Liver (tissue), 9 donors: Measurements from ENCODE around the gene ZNF546. TPM values are rescaled to one million over a fixed set of nuclear protein-coding genes. Genes with fewer than 3 reads are reported as not detected.

Source experiments
- DNase-seq: peaks from one replicate; pipeline ENCODE4 v3.0.0-alpha.2; 2017; ENCODE audit warnings: low spot score
- H3K27ac ChIP-seq, 2 donors: one replicate each; pipeline ENCODE4 v1.7.0; 2013; ENCODE audit warnings: inconsistent platforms in 2 of 2, low read length in 2 of 2, control low read depth in 1 of 2, low read depth in 1 of 2, mild to moderate bottlenecking in 1 of 2
- H3K27me3 ChIP-seq, 4 donors: one replicate each; pipeline versions ENCODE4 v1.6.1 to v1.7.0; 2013; ENCODE audit warnings: low read length in 3 of 4, inconsistent platforms in 1 of 4, mild to moderate bottlenecking in 1 of 4, moderate library complexity in 1 of 4; ENCODE audit not compliant: control insufficient read depth in 4 of 4, insufficient read depth in 4 of 4
- H3K36me3 ChIP-seq, 4 donors: one replicate each; pipeline versions ENCODE4 v1.6.1 to v1.7.0; 2013; ENCODE audit warnings: low read length in 3 of 4, mild to moderate bottlenecking in 3 of 4, low read depth in 1 of 4, moderate library complexity in 1 of 4; ENCODE audit not compliant: control insufficient read depth in 4 of 4, insufficient read depth in 3 of 4
- H3K4me1 ChIP-seq, 4 donors: one replicate each; pipeline versions ENCODE4 v1.6.1 to v1.7.0; 2013; ENCODE audit warnings: low read length in 3 of 4, mild to moderate bottlenecking in 3 of 4, moderate library complexity in 1 of 4; ENCODE audit not compliant: control insufficient read depth in 4 of 4, insufficient read depth in 4 of 4
- H3K4me3 ChIP-seq, 3 donors: one replicate each; pipeline versions ENCODE4 v1.6.1 to v1.7.0; 2013; ENCODE audit warnings: low read length in 3 of 3, control low read depth in 1 of 3, low read depth in 1 of 3, mild to moderate bottlenecking in 1 of 3
- H3K9ac ChIP-seq, 2 donors: one replicate each; pipeline ENCODE4 v1.7.0; 2013; ENCODE audit warnings: low read length in 2 of 2, mild to moderate bottlenecking in 2 of 2, moderate library complexity in 2 of 2, control low read depth in 1 of 2, low read depth in 1 of 2
- H3K9me3 ChIP-seq, 4 donors: one replicate each; pipeline versions ENCODE4 v1.6.1 to v1.7.0; 2013; ENCODE audit warnings: low read length in 3 of 4; ENCODE audit not compliant: control insufficient read depth in 4 of 4
- FOXA1 ChIP-seq: IDR thresholded peaks from 2 replicates; pipeline ENCODE4 v1.6.1; 2016; ENCODE audit warnings: antibody characterized with exemption
- FOXA2 ChIP-seq: IDR thresholded peaks from 2 replicates; pipeline ENCODE4 v1.6.1; 2016; ENCODE audit warnings: antibody characterized with exemption
- GABPA ChIP-seq, 2 donors: IDR thresholded peaks in 1 of 2; conservative IDR thresholded peaks in 1 of 2; 2 replicates each; pipeline ENCODE4 v1.6.1; 2016; ENCODE audit warnings: antibody characterized with exemption in 2 of 2, mild to moderate bottlenecking in 1 of 2, moderate library complexity in 1 of 2
- HNF4G ChIP-seq: IDR thresholded peaks from 2 replicates; pipeline ENCODE4 v1.6.1; 2016; ENCODE audit warnings: antibody characterized with exemption
- JUND ChIP-seq, 2 donors: IDR thresholded peaks; 2 replicates each; pipeline ENCODE4 v1.6.1; 2016; ENCODE audit warnings: antibody characterized with exemption in 2 of 2
- NR2F2 ChIP-seq: IDR thresholded peaks from 2 replicates; pipeline ENCODE4 v1.6.1; 2016; ENCODE audit warnings: antibody characterized with exemption
- RAD21 ChIP-seq, 2 donors: IDR thresholded peaks; 2 replicates each; pipeline ENCODE4 v1.6.1; 2016; ENCODE audit warnings: antibody characterized with exemption in 2 of 2, mild to moderate bottlenecking in 2 of 2
- RXRA ChIP-seq, 2 donors: IDR thresholded peaks; 2 replicates each; pipeline ENCODE4 v1.6.1; 2017 to 2018; ENCODE audit warnings: antibody characterized with exemption in 2 of 2, mild to moderate bottlenecking in 1 of 2
- TAF1 ChIP-seq: conservative IDR thresholded peaks from 2 replicates; pipeline ENCODE4 v1.6.1; 2016; ENCODE audit warnings: antibody characterized with exemption, mild to moderate bottlenecking
- YY1 ChIP-seq: IDR thresholded peaks from 2 replicates; pipeline ENCODE4 v1.6.1; 2016; ENCODE audit warnings: antibody characterized with exemption, mild to moderate bottlenecking
- WGBS: extraction: QIAGEN DNeasy Blood & Tissue Kit; methylation state at CpG from one replicate; pipeline ENCODE4 v1.1.7; 2013; 5-methylcytosine and 5-hydroxymethylcytosine counted together
- polyA plus RNA-seq, 2 donors: library from polyadenylated mRNA; stranded (reverse) in 1 of 2; unstranded in 1 of 2; fragments of 200-250 nt in 1 of 2; fragments of >200 nt in 1 of 2; fragmentation: Nextera tagmentation in 1 of 2; extraction: Ambion mirVana in 1 of 2; gene quantifications; one replicate each; pipeline versions ENCODE4 v1.2.1 to v1.2.3, GENCODE V29; 2013 to 2015
- total RNA-seq, 2 donors: library from RNA; depleted of rRNA; stranded (reverse); fragments of >200 nt; gene quantifications; one replicate each; pipeline ENCODE4 v1.2.3, GENCODE V29; 2014
- TF ChIP-seq, protein P1 (sequence below): IDR thresholded peaks from 2 replicates; pipeline ENCODE4 v1.6.1; 2016; ENCODE audit warnings: antibody characterized with exemption
- TF ChIP-seq, protein P2 (sequence below): IDR thresholded peaks from 2 replicates; pipeline ENCODE4 v1.6.1; 2016; ENCODE audit warnings: antibody characterized with exemption
- TF ChIP-seq, protein P3 (sequence below): fragments of 150-350 bp; IDR thresholded peaks from 2 replicates; pipeline ENCODE4 v1.5.1; 2017; ENCODE audit warnings: improper control_type of control experiment, low read depth, low read length; ENCODE audit not compliant: missing input control
- TF ChIP-seq, protein P4 (sequence below): IDR thresholded peaks from 2 replicates; pipeline ENCODE4 v1.6.1; 2016; ENCODE audit warnings: antibody characterized with exemption, mild to moderate bottlenecking
- TF ChIP-seq, protein P5 (sequence below): IDR thresholded peaks from 2 replicates; pipeline ENCODE4 v1.6.1; 2016; ENCODE audit warnings: antibody characterized with exemption
- donor health status: healthy.
- donor health status: healthy.
- donor health status: healthy.
- donor health status: healthy.
- donor health status: healthy.

Gene ZNF546
- total and polyA plus RNA-seq, 4 donors, result 1.1 to 4.9 (median 2.2) TPM

DNA sequence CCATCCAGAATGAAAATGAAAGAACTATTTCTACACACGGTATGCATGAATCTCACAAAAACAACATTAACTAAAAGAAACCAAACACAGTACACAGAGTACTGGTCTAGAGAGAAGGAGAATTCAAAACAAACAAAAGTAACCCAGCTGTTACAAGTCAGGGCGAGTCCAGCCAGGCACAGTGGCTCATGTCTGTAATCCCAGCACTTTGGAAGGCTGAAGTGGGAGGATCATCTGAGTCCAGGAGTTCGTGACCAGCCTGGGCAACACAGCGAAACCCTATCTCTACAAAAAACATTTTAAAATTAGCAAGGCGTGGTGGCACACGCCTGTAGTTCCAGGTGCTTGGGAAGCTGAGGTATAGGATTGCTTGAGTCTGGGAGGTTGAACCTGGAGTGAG, 27.6 kb upstream of the ZNF546 start:
- WGBS, result 70% methylated on average over 6 of the region's 6 CpGs
- Histone ChIP-seq H3K27me3 (no peaks in the 10 kb centered on the region), H3K4me3 (no peak overlapping the region), H3K9me3 (no peaks in the 10 kb centered on the region), H3K4me1 (peaks cover 4 to 22% (median 11%) of the 10 kb centered on the region in 4 donors), H3K27ac (no peak overlapping the region), H3K36me3 (peaks cover 4 to 20% (median 6%) of the 10 kb centered on the region in 4 donors), H3K9ac (no peak overlapping the region)
- TF ChIP-seq, protein P1, sequence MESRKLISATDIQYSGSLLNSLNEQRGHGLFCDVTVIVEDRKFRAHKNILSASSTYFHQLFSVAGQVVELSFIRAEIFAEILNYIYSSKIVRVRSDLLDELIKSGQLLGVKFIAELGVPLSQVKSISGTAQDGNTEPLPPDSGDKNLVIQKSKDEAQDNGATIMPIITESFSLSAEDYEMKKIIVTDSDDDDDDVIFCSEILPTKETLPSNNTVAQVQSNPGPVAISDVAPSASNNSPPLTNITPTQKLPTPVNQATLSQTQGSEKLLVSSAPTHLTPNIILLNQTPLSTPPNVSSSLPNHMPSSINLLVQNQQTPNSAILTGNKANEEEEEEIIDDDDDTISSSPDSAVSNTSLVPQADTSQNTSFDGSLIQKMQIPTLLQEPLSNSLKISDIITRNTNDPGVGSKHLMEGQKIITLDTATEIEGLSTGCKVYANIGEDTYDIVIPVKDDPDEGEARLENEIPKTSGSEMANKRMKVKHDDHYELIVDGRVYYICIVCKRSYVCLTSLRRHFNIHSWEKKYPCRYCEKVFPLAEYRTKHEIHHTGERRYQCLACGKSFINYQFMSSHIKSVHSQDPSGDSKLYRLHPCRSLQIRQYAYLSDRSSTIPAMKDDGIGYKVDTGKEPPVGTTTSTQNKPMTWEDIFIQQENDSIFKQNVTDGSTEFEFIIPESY, result no peak
- TF ChIP-seq NR2F2, result no peak
- TF ChIP-seq FOXA2, result no peak
- DNase-seq, result no peak

DNA sequence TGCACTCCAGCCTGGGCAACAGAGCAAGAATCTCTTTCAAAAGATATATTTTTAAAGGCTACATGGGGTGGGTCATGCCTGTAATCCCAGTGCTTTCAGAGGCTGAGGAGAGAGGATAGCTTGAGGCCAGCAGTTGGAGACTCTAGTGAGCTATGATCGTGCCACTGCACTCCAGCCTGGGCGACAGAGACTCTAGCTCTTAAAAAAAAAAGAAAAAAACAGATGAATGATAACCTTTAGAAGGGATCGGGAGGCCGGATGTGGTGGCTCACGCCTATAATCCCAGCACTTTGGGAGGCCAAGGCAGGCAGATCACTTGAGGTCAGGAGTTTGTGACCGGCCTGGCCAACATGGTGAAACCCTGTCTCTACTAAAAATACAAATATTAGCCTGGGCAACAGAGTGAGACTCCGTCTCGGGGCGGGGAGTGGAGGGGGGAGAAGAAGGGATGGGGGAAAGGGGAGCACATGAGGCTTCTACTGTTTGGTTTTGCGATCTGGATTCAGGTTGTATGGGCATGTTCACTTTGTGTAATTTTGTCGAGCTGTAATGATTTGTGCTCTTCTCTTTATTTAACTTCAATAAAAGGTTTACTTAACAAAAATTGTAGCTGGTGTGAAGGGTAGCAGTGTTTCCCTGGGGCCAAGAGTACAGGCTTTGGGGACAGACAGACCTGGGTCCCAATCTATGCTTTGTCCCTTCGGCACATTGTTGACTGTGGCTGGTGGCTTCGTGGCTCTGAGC, 27.0 kb upstream of the ZNF546 start:
- DNase-seq, result no peak
- peaks cover 4 to 22% (median 11%) of the 10 kb centered on the region in 4 donors for H3K4me1 ChIP-seq
- peaks cover 4 to 26% (median 12%) of the 10 kb centered on the region in 4 donors for H3K36me3 ChIP-seq
- no peaks in the 10 kb centered on the region for H3K9me3 ChIP-seq
- TF ChIP-seq RXRA (IDR thresholded peaks at IDR 0.05) (peak in 1 of 2 donors; percentile 13), TAF1 (no peak)
- TF ChIP-seq, protein P2, sequence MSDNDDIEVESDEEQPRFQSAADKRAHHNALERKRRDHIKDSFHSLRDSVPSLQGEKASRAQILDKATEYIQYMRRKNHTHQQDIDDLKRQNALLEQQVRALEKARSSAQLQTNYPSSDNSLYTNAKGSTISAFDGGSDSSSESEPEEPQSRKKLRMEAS, result no peak
- peak overlapping the region; percentile 29 to 91 for H3K9ac ChIP-seq
- H3K27me3 ChIP-seq, result no peaks in the 10 kb centered on the region
- peak overlapping the region; percentile 75 to 99 (median 81) for H3K4me3 ChIP-seq
- WGBS, result 45% methylated on average over 13 of the region's 13 CpGs
- H3K27ac ChIP-seq, result peak overlapping the region; percentile 82 to 90

DNA sequence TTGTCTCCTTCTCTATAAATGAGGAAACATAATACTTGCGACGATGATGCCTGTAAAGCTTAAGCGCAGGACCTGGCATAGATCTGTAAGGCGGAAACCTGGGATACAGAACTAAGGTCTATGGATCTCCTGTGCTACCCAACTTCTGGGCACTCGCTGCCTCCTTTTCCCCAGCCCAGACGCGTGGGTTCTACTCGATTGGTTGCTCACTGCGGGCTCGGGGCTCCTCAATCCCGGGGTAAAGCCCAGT, 26.5 kb upstream of the ZNF546 start:
- H3K36me3 ChIP-seq, result peaks cover 4 to 29% (median 14%) of the 10 kb centered on the region in 4 donors
- H3K27ac ChIP-seq, result peak overlapping the region; percentile 82 to 90
- H3K4me3 ChIP-seq, result peak overlapping the region; percentile 75 to 99 (median 81)
- DNase-seq, result no peak
- H3K9me3 ChIP-seq, result no peaks in the 10 kb centered on the region
- H3K4me1 ChIP-seq, result peaks cover 4 to 22% (median 11%) of the 10 kb centered on the region in 4 donors
- no peaks in the 10 kb centered on the region for H3K27me3 ChIP-seq
- peak overlapping the region; percentile 29 to 91 for H3K9ac ChIP-seq
- TF ChIP-seq TAF1, result no peak
- TF ChIP-seq FOXA1, result no peak
- TF ChIP-seq, protein P2, result no peak
- TF ChIP-seq, protein P1, result no peak
- TF ChIP-seq JUND (IDR thresholded peaks at IDR 0.05), result no peak
- no peak for TF ChIP-seq NR2F2
- no peak for TF ChIP-seq FOXA2
- TF ChIP-seq, protein P3, sequence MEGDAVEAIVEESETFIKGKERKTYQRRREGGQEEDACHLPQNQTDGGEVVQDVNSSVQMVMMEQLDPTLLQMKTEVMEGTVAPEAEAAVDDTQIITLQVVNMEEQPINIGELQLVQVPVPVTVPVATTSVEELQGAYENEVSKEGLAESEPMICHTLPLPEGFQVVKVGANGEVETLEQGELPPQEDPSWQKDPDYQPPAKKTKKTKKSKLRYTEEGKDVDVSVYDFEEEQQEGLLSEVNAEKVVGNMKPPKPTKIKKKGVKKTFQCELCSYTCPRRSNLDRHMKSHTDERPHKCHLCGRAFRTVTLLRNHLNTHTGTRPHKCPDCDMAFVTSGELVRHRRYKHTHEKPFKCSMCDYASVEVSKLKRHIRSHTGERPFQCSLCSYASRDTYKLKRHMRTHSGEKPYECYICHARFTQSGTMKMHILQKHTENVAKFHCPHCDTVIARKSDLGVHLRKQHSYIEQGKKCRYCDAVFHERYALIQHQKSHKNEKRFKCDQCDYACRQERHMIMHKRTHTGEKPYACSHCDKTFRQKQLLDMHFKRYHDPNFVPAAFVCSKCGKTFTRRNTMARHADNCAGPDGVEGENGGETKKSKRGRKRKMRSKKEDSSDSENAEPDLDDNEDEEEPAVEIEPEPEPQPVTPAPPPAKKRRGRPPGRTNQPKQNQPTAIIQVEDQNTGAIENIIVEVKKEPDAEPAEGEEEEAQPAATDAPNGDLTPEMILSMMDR, result no peak
- no peak for TF ChIP-seq RXRA (IDR thresholded peaks at IDR 0.05)
- TF ChIP-seq RAD21 (IDR thresholded peaks at IDR 0.05), result no peak
- TF ChIP-seq, protein P4, sequence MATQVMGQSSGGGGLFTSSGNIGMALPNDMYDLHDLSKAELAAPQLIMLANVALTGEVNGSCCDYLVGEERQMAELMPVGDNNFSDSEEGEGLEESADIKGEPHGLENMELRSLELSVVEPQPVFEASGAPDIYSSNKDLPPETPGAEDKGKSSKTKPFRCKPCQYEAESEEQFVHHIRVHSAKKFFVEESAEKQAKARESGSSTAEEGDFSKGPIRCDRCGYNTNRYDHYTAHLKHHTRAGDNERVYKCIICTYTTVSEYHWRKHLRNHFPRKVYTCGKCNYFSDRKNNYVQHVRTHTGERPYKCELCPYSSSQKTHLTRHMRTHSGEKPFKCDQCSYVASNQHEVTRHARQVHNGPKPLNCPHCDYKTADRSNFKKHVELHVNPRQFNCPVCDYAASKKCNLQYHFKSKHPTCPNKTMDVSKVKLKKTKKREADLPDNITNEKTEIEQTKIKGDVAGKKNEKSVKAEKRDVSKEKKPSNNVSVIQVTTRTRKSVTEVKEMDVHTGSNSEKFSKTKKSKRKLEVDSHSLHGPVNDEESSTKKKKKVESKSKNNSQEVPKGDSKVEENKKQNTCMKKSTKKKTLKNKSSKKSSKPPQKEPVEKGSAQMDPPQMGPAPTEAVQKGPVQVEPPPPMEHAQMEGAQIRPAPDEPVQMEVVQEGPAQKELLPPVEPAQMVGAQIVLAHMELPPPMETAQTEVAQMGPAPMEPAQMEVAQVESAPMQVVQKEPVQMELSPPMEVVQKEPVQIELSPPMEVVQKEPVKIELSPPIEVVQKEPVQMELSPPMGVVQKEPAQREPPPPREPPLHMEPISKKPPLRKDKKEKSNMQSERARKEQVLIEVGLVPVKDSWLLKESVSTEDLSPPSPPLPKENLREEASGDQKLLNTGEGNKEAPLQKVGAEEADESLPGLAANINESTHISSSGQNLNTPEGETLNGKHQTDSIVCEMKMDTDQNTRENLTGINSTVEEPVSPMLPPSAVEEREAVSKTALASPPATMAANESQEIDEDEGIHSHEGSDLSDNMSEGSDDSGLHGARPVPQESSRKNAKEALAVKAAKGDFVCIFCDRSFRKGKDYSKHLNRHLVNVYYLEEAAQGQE, result no peak
- no peak for TF ChIP-seq HNF4G
- TF ChIP-seq, protein P5, sequence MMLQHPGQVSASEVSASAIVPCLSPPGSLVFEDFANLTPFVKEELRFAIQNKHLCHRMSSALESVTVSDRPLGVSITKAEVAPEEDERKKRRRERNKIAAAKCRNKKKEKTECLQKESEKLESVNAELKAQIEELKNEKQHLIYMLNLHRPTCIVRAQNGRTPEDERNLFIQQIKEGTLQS, result no peak
- no peak for TF ChIP-seq GABPA (IDR thresholded peaks at IDR 0.05 in 1 of 2, conservative IDR thresholded peaks at IDR 0.05 in 1 of 2)
- no peak for TF ChIP-seq YY1
- WGBS, result under 1% methylated on average over 11 of the region's 11 CpGs
